Heart left ventricle (tissue), 13 donors: ENCODE measurements around the gene SLC2A4.

Experiments used
- POLR2A ChIP-seq, 2 donors: fragments of 450-650 bp; IDR thresholded peaks; one replicate each; pipeline ENCODE4 v1.6.1; 2017; ENCODE audit warnings: antibody characterized with exemption in 2 of 2, mild to moderate bottlenecking in 2 of 2, moderate library complexity in 2 of 2
- TF ChIP-seq, protein P1 (sequence below), 12 donors: fragments of 200-600 bp; sonication (generic) in 4 of 12; IDR thresholded peaks; one replicate each; pipeline versions ENCODE4 v1.5.0 to v1.8.0; 2018 to 2022; ENCODE audit warnings: antibody characterized with exemption in 12 of 12, mild to moderate bottlenecking in 5 of 12
- donor health status: ischemic (EF 13 %, LVEDD 7.1; RV severe dilation, severe dysfunction).
- donor health status: DM: no; HTN: yes; CAD: no.
- donor health status: DM: no; HTN: no; CAD: no.
- donor health status: ischemic (EF 25% LVEDD 6.9; RV normal size, moderate dysfunction).
- donor health status: ischemic (EF 25% LVEDD 5.7; RV mildly dilated, moderate dysfunction).
- donor health status: ischemic (EF 35%, LVEDD 5.7; RV mildly dilated, moderate dysfunction).
- donor health status: nonischemic (EF 11% LVEDD 7.7; RV severe dilation, severe dysfunction).
- donor health status: DM: yes; HTN: yes; CAD: no.
- donor health status: PGD.
- donor health status: ischemic (EF 29% LVEDD 5.4; RV normal size, mild dysfunction).
- donor health status: nonischemic (EF 23%, LVEDD 6.1; RV moderate dilation, normal function).

DNA sequence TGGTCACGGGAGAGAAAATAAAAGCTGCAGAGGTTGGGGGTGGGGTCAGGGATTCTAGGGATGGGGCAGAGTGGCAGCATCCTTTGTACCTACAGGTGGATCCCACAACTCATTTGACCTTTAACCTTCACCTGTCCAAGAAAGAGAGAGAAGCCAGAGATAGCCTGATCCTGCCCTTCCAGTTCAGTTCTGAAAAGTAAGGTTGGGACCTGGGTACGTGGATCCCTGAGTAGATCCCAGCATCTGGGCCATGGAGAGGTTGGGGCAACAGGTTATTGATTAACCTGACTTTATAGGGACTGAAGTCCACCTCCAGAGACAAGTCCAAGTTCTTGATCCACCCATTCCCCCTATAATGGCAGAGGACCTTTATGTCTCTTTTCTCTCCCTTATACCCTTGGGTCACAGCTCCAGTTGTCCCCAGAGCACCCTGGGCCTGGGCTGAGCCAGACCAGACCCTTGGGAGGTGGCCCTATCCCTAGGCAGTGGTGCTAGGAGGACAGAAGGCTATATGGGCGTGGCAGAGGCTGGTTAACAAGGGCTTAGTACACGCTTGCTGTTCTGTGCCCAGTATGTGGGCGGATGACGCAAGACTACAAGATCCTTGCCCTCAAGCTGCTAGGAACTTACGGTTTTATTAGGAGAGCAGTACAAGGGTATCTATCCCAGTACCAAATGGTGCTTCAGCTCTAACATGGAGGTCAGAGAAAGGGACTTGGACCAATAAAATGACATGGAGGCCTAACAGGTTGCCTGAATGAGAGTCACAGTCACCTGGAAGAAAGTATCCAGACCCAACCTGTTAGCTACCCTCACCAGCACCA lies 22.6 kb upstream of the SLC2A4 start:
- TF ChIP-seq, protein P1, sequence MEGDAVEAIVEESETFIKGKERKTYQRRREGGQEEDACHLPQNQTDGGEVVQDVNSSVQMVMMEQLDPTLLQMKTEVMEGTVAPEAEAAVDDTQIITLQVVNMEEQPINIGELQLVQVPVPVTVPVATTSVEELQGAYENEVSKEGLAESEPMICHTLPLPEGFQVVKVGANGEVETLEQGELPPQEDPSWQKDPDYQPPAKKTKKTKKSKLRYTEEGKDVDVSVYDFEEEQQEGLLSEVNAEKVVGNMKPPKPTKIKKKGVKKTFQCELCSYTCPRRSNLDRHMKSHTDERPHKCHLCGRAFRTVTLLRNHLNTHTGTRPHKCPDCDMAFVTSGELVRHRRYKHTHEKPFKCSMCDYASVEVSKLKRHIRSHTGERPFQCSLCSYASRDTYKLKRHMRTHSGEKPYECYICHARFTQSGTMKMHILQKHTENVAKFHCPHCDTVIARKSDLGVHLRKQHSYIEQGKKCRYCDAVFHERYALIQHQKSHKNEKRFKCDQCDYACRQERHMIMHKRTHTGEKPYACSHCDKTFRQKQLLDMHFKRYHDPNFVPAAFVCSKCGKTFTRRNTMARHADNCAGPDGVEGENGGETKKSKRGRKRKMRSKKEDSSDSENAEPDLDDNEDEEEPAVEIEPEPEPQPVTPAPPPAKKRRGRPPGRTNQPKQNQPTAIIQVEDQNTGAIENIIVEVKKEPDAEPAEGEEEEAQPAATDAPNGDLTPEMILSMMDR (IDR thresholded peaks at IDR 0.05), result no peak
- no peak for TF ChIP-seq POLR2A (IDR thresholded peaks at IDR 0.05)
